ENCODE data around the gene STXBP5. TPM values are rescaled to one million over a fixed set of nuclear protein-coding genes. Genes with fewer than 3 reads are reported as not detected.

Gene STXBP5
- total and polyA plus RNA-seq, 2 of the 4 experiments (the other 2 are of a cell fraction), result 13.2 to 46.4 TPM

GRCh38 chr6:147185216-147185615 is 19.0 kb upstream of the STXBP5 start:
- no peak overlapping the region for H4K5ac ChIP-seq (ENCODE audit: low read depth, low read length)
- no peak overlapping the region for H2AK9ac ChIP-seq (replicated peaks; ENCODE audit: low read depth, low read length, poor library complexity)
- WGBS, 2 experiments (ENCODE audit: extremely low coverage in 2 of 2, insufficient read length in 1 of 2), result 93% methylated on average over 2 of the region's 3 CpGs; no CpG with 5 or more reads in 1 of the 2 experiments
- H4K20me1 ChIP-seq (ENCODE audit: insufficient read depth, low read length), result no peaks in the 10 kb centered on the region
- no peak overlapping the region for H3K18ac ChIP-seq (ENCODE audit: low read depth, low read length)
- intact Hi-C loops (cut with micrococcal nuclease) (no loop called here), in situ Hi-C loops (cut with MboI; ENCODE audit: low sequenced_read_pairs) (no loop called here), dilution Hi-C loops (cut with HindIII; ENCODE audit: low sequenced_read_pairs, unreplicated experiment) (no loop called here)
- H2AFZ ChIP-seq (replicated peaks; ENCODE audit: low read length, poor library complexity), result no peak overlapping the region
- no peaks in the 10 kb centered on the region for H3K9me1 ChIP-seq (ENCODE audit: insufficient read depth, low read length)
- no peak overlapping the region for H4K8ac ChIP-seq (ENCODE audit: low read depth in 2 of 2, low read length in 2 of 2)
- no peak overlapping the region for H3K27ac ChIP-seq (ENCODE audit: insufficient read depth, low read length)
- H3K27me3 ChIP-seq (ENCODE audit: control insufficient read depth, insufficient read depth, low read length), result no peaks in the 10 kb centered on the region
- ATAC-seq (ENCODE audit: low read depth) (no peak), DNase-seq (no peak)
- no peaks in the 10 kb centered on the region for H3K79me1 ChIP-seq (ENCODE audit: low read depth in 1 of 2, low read length in 2 of 2)
- H2BK20ac ChIP-seq (ENCODE audit: low read depth, low read length), result no peak overlapping the region
- TF ChIP-seq RAD21 (IDR thresholded peaks at IDR 0.05; ENCODE audit: low read length) (no peak), CHD1 (IDR thresholded peaks at IDR 0.05; ENCODE audit: low read depth, low read length) (no peak), RCOR1 (IDR thresholded peaks at IDR 0.05; ENCODE audit: insufficient replicate concordance, low read length) (no peak), CEBPB (IDR thresholded peaks at IDR 0.05; ENCODE audit: low read depth, low read length) (no peak), NFE2L2 (IDR thresholded peaks at IDR 0.05; ENCODE audit: low read depth, low read length) (no peak), MAZ (IDR thresholded peaks at IDR 0.05; ENCODE audit: borderline replicate concordance, low read depth, low read length) (no peak), FOS (IDR thresholded peaks at IDR 0.05; ENCODE audit: low read depth, low read length) (no peak), MXI1 (IDR thresholded peaks at IDR 0.05; ENCODE audit: borderline replicate concordance, low read depth, low read length) (no peak), RFX5 (IDR thresholded peaks at IDR 0.05; ENCODE audit: low read depth, low read length) (no peak), ELK1 (IDR thresholded peaks at IDR 0.05; ENCODE audit: borderline replicate concordance, low read depth, low read length) (no peak), POLR2A (IDR thresholded peaks at IDR 0.05; ENCODE audit: low read depth, low read length) (no peak)
- TF ChIP-seq, protein P1, sequence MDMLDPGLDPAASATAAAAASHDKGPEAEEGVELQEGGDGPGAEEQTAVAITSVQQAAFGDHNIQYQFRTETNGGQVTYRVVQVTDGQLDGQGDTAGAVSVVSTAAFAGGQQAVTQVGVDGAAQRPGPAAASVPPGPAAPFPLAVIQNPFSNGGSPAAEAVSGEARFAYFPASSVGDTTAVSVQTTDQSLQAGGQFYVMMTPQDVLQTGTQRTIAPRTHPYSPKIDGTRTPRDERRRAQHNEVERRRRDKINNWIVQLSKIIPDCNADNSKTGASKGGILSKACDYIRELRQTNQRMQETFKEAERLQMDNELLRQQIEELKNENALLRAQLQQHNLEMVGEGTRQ (IDR thresholded peaks at IDR 0.05; ENCODE audit: low read depth, low read length), result no peak
- TF ChIP-seq, protein P2, sequence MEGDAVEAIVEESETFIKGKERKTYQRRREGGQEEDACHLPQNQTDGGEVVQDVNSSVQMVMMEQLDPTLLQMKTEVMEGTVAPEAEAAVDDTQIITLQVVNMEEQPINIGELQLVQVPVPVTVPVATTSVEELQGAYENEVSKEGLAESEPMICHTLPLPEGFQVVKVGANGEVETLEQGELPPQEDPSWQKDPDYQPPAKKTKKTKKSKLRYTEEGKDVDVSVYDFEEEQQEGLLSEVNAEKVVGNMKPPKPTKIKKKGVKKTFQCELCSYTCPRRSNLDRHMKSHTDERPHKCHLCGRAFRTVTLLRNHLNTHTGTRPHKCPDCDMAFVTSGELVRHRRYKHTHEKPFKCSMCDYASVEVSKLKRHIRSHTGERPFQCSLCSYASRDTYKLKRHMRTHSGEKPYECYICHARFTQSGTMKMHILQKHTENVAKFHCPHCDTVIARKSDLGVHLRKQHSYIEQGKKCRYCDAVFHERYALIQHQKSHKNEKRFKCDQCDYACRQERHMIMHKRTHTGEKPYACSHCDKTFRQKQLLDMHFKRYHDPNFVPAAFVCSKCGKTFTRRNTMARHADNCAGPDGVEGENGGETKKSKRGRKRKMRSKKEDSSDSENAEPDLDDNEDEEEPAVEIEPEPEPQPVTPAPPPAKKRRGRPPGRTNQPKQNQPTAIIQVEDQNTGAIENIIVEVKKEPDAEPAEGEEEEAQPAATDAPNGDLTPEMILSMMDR (conservative IDR thresholded peaks at IDR 0.05; ENCODE audit: low read depth, low read length), result no peak
- H2AK5ac ChIP-seq (ENCODE audit: low read depth, low read length), result no peak overlapping the region
- H3K9ac ChIP-seq (ENCODE audit: low read depth, low read length), result no peak overlapping the region
- H3K56ac ChIP-seq (ENCODE audit: extremely low read depth, insufficient read depth, low read length), result no peak overlapping the region
- no peaks in the 10 kb centered on the region for H3K9me3 ChIP-seq (ENCODE audit: control insufficient read depth, insufficient read depth, low read length)
- no peak overlapping the region for H3K4ac ChIP-seq (ENCODE audit: low read depth, low read length)
- H3K4me3 ChIP-seq (ENCODE audit: insufficient read depth, low read depth, low read length), result no peak overlapping the region
- no peak overlapping the region for H3K4me2 ChIP-seq (ENCODE audit: low read depth, low read length)
- no peak overlapping the region for H4K91ac ChIP-seq (ENCODE audit: insufficient read depth, low read depth, low read length)
- H3K36me3 ChIP-seq (ENCODE audit: control insufficient read depth, insufficient read depth, low read length), result no peaks in the 10 kb centered on the region
- H2BK5ac ChIP-seq (ENCODE audit: low read depth, low read length, poor library complexity, severe bottlenecking), result no peak overlapping the region
- H3K23ac ChIP-seq (ENCODE audit: low read depth, low read length), result no peak overlapping the region
- H3K4me1 ChIP-seq (ENCODE audit: control insufficient read depth, insufficient read depth, low read length), result no peaks in the 10 kb centered on the region
- no TSS peak for BruUV-seq (replicated peaks)
- ChIA-PET POLR2A (ENCODE audit: unreplicated experiment) (no interaction called here), CTCF (no interaction called here)
- H3K14ac ChIP-seq (replicated peaks; ENCODE audit: low read depth, low read length), result no peak overlapping the region
- H2BK120ac ChIP-seq (ENCODE audit: low read depth, low read length), result no peak overlapping the region
- H2BK15ac ChIP-seq (ENCODE audit: low read depth, low read length), result no peak overlapping the region

Measured in IMR-90 (cell line).